ENCODE measurements around the gene RHD.
"Not testable (repeated sequence)": the region's sequence is repeated elsewhere in the genome, so short reads cannot be mapped to it uniquely, and the experiment has no call there.

Gene RHD

GRCh38 chr1:25259813-25260212, 12.5 kb upstream of the RHD start:
- DNase-seq, result peak; percentile 49

- not testable (repeated sequence) for DNase-seq
Observed at GRCh38 chr1:25260336-25260735, 12.0 kb upstream of the RHD start.

GRCh38 chr1:25266554-25267287, 5.6 kb upstream of the RHD start:
- peak; percentile 15 for DNase-seq

GRCh38 chr1:25267288-25268142, 4.8 kb upstream of the RHD start:
- peak; percentile 81 for DNase-seq

- not testable (repeated sequence) for DNase-seq
Observed at GRCh38 chr1:25268143-25268760, 4.1 kb upstream of the RHD start.

- DNase-seq, result not testable (repeated sequence)
Observed at GRCh38 chr1:25275648-25276047, 3.3 kb downstream of the RHD start.

GRCh38 chr1:25277295-25277694, 5.0 kb downstream of the RHD start:
- DNase-seq, result not testable (repeated sequence)

- not testable (repeated sequence) for DNase-seq
Observed at GRCh38 chr1:25278358-25278757, 6.0 kb downstream of the RHD start.

GRCh38 chr1:25278790-25279189, 6.5 kb downstream of the RHD start:
- not testable (repeated sequence) for DNase-seq

- not testable (repeated sequence) for DNase-seq
Observed at GRCh38 chr1:25279693-25280111, 7.4 kb downstream of the RHD start.

- not testable (repeated sequence) for DNase-seq
Observed at GRCh38 chr1:25285862-25286261, 13.6 kb downstream of the RHD start.

- DNase-seq, result not testable (repeated sequence)
Observed at GRCh38 chr1:25287164-25287563, 14.9 kb downstream of the RHD start.

GRCh38 chr1:25288573-25289101, 16.3 kb downstream of the RHD start:
- not testable (repeated sequence) for DNase-seq

- not testable (repeated sequence) for DNase-seq
Observed at GRCh38 chr1:25290043-25290442, 17.7 kb downstream of the RHD start.

- not testable (repeated sequence) for DNase-seq
Observed at GRCh38 chr1:25293426-25293825, 21.1 kb downstream of the RHD start.

GRCh38 chr1:25294889-25295826, 22.8 kb downstream of the RHD start:
- DNase-seq, result not testable (repeated sequence)

GRCh38 chr1:25296501-25296900, 24.2 kb downstream of the RHD start:
- not testable (repeated sequence) for DNase-seq

GRCh38 chr1:25300729-25301128, 28.4 kb downstream of the RHD start:
- not testable (repeated sequence) for DNase-seq

GRCh38 chr1:25302330-25302729, 30.0 kb downstream of the RHD start:
- not testable (repeated sequence) for DNase-seq

GRCh38 chr1:25304936-25305335, 32.6 kb downstream of the RHD start:
- not testable (repeated sequence) for DNase-seq

GRCh38 chr1:25308168-25308567, 35.9 kb downstream of the RHD start:
- DNase-seq, result not testable (repeated sequence)

GRCh38 chr1:25309085-25309484, 36.8 kb downstream of the RHD start:
- DNase-seq, result not testable (repeated sequence)
